ENCODE results near the gene OSBPL7. TPM values are rescaled to one million over a fixed set of nuclear protein-coding genes. Genes with fewer than 3 reads are reported as not detected.

Gene OSBPL7
- total RNA-seq, 4 donors from 2014 or later, result 12.7 to 18.0 (median 14.7) TPM

- intact Hi-C loops (cut with DNase I), result loop anchor here (5.0 kb wide), 1 partner anchor 169 kb away; no protein-coding TSS in a partner anchor
Observed at GRCh38 chr17:47848198-47848513, 26.6 kb upstream of the OSBPL7 start.

GRCh38 chr17:47847341-47848197 is 26.0 kb upstream of the OSBPL7 start:
- no peaks in the 10 kb centered on the region for H3K36me3 ChIP-seq
- peak in 1 of 2 donors; percentile 17 for DNase-seq
- peaks cover 30% of the 10 kb centered on the region for H3K27me3 ChIP-seq
- peaks cover 11 to 37% of the 10 kb centered on the region in 2 donors for H3K4me1 ChIP-seq
- H3K27ac ChIP-seq, result no peak overlapping the region
- no peak overlapping the region for H3K4me3 ChIP-seq (replicated peaks in 1 of 3)
- intact Hi-C loops (cut with DNase I), result loop anchor here (5.0 kb wide), 1 partner anchor 170 kb away; no protein-coding TSS in a partner anchor
- WGBS, 2 donors, result 25% methylated on average over 7 of the region's 71 CpGs; no CpG with 5 or more reads in 1 of the 2 donors
- H3K9me3 ChIP-seq, result no peaks in the 10 kb centered on the region
- TF ChIP-seq CTCF (IDR thresholded peaks at IDR 0.05) (peak in 3 of 6 experiments; percentile 8 to 23 (median 12)), POLR2A (IDR thresholded peaks at IDR 0.05) (no peak)

More at GRCh38 chr17:47848198-47848513, 26.6 kb upstream of the OSBPL7 start:
- Histone ChIP-seq H3K4me3 (replicated peaks in 1 of 3) (no peak overlapping the region), H3K4me1 (peaks cover 11 to 36% of the 10 kb centered on the region in 2 donors), H3K27ac (no peak overlapping the region), H3K9me3 (no peaks in the 10 kb centered on the region), H3K27me3 (peaks cover 36% of the 10 kb centered on the region), H3K36me3 (no peaks in the 10 kb centered on the region)
- WGBS, 2 donors, result 44 to 51% methylated on average over 15 to 23 of the region's 23 CpGs
- TF ChIP-seq CTCF (IDR thresholded peaks at IDR 0.05) (no peak), POLR2A (IDR thresholded peaks at IDR 0.05) (no peak)
- no peak for DNase-seq

- WGBS, 2 donors, result 15 to 21% methylated on average over 8 to 13 of the region's 31 CpGs
- H3K27ac ChIP-seq, result no peak overlapping the region
- DNase-seq, result no peak
- no peak overlapping the region for H3K4me3 ChIP-seq (replicated peaks in 1 of 3)
- peaks cover 11 to 34% of the 10 kb centered on the region in 2 donors for H3K4me1 ChIP-seq
- peaks cover 23% of the 10 kb centered on the region for H3K27me3 ChIP-seq
- intact Hi-C loops (cut with DNase I), result loop anchor here (5.0 kb wide), 1 partner anchor 170 kb away; no protein-coding TSS in a partner anchor
- TF ChIP-seq CTCF (IDR thresholded peaks at IDR 0.05) (no peak), POLR2A (IDR thresholded peaks at IDR 0.05) (no peak)
- H3K9me3 ChIP-seq, result no peaks in the 10 kb centered on the region
- H3K36me3 ChIP-seq, result no peaks in the 10 kb centered on the region
Observed at GRCh38 chr17:47846716-47847340, 25.2 kb upstream of the OSBPL7 start.

GRCh38 chr17:47845716-47846075 is 24.1 kb upstream of the OSBPL7 start:
- H3K4me1 ChIP-seq, result peaks cover 1 to 30% of the 10 kb centered on the region in 2 donors
- intact Hi-C loops (cut with DNase I), result loop anchor here (5.0 kb wide), 1 partner anchor 172 kb away; no protein-coding TSS in a partner anchor
- H3K27me3 ChIP-seq, result peaks cover 22% of the 10 kb centered on the region
- no peaks in the 10 kb centered on the region for H3K36me3 ChIP-seq
- DNase-seq, result no peak
- TF ChIP-seq POLR2A (IDR thresholded peaks at IDR 0.05) (no peak), CTCF (IDR thresholded peaks at IDR 0.05) (no peak)
- H3K9me3 ChIP-seq, result no peaks in the 10 kb centered on the region
- no peak overlapping the region for H3K27ac ChIP-seq
- H3K4me3 ChIP-seq (replicated peaks in 1 of 3), result no peak overlapping the region
- WGBS, 2 donors, result 67 to 77% methylated on average over 3 of the region's 3 CpGs
